BLaER1 (cell line): ENCODE results near the gene MECP2.

Experiments
- H3K27ac ChIP-seq: shearing (Covaris generic); formaldehyde crosslinking; 2 replicates; pipeline ENCODE4 v1.8.1; 2022
- H3K27me3 ChIP-seq: shearing (Covaris generic); formaldehyde crosslinking; 2 replicates; pipeline ENCODE4 v1.8.1; 2022
- H3K36me3 ChIP-seq: shearing (Covaris generic); formaldehyde crosslinking; 2 replicates; pipeline ENCODE4 v1.8.1; 2022
- H3K4me1 ChIP-seq: shearing (Covaris generic); formaldehyde crosslinking; 2 replicates; pipeline ENCODE4 v1.8.1; 2022
- H3K4me2 ChIP-seq: shearing (Covaris generic); formaldehyde crosslinking; 2 replicates; pipeline ENCODE4 v1.8.1; 2022
- H3K4me3 ChIP-seq: shearing (Covaris generic); formaldehyde crosslinking; 2 replicates; pipeline ENCODE4 v1.8.1; 2022
- H3K9ac ChIP-seq: shearing (Covaris generic); formaldehyde crosslinking; 2 replicates; pipeline ENCODE4 v1.8.1; 2022
- H3K9me3 ChIP-seq: shearing (Covaris generic); formaldehyde crosslinking; 2 replicates; pipeline ENCODE4 v1.8.1; 2022
- H4K20me1 ChIP-seq: shearing (Covaris generic); formaldehyde crosslinking; 2 replicates; pipeline ENCODE4 v1.8.1; 2022
- Cebpa-rat ChIP-seq: shearing (Covaris generic); IDR thresholded peaks from 2 replicates; pipeline ENCODE4 v1.8.1; 2022

The MECP2 gene

DNA sequence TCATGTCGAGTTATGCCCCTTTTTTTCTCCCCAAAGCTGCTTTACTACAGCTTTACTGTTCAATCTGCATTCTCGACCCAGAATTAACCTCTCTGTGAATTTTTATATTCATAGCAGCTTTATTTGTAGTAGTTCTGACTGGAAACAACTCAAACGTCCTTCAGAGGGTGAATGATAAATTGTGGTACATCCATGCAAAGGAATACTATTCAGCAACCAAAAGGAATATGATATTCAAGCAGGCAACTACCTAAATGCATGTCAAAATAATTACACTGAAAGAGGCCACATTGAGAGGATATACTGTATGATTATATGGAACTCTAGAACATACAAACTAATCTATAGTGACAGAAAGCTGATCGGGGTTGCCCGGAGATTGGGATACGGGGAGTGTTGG is 20.0 kb upstream of the MECP2 start:
- H3K36me3 ChIP-seq: no peaks in the 10 kb centered on the region

DNA sequence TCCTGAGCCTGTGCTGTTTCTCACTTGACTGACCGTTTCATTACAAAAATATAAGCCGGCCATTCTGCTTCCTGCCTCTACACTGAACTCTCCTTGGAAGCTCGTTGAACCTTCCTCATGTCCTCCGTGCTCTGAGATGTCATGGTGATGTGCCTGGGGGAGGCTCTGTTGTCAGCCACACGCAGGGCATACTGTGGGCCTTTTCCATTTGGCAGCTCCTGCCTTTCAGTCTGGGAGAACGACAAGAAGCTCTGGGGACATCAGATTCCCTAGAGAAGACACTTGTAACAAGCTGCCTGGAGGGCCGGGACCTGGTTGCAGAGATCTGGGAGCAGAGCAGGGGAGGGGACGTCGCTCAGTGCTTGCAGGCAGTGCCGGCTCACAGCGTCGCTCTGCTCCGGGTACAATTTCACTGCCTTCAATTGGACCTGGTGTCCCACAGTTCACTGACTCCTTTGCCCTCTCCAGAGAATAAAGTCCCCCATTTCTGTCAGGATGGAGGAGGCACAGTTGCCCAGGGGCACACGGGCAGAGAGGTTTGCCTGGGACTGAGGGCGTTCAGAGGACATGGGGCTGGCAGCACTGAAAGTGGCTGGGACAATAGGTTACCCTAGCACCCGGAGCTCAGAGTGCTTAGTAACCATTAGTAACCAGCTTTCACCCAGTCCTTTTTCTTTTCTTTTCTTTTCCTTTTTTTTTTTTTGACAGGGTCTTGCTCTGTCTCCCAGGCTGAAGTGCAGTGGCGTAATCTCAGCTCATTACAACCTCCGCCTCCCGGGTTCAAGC is 19.1 kb upstream of the MECP2 start:
- peaks cover 18% of the 10 kb centered on the region for H3K4me1 ChIP-seq
- H3K9me3 ChIP-seq: peaks cover 26% of the 10 kb centered on the region
- H4K20me1 ChIP-seq: peaks cover 11% of the 10 kb centered on the region; the same call in 1 of the 2 replicates
- no peak overlapping the region for H3K9ac ChIP-seq
- peaks cover 88% of the 10 kb centered on the region for H3K27me3 ChIP-seq
- TF ChIP-seq Cebpa-rat: no peak
- no peak overlapping the region for H3K4me3 ChIP-seq
- H3K27ac ChIP-seq: no peak overlapping the region
- H3K36me3 ChIP-seq: no peaks in the 10 kb centered on the region
- peak overlapping the region; percentile 44 for H3K4me2 ChIP-seq

More for the DNA sequence above, 20.0 kb upstream of the MECP2 start:
- Histone ChIP-seq H4K20me1 (peaks cover 11% of the 10 kb centered on the region; the same call in 1 of the 2 replicates), H3K9me3 (peaks cover 26% of the 10 kb centered on the region), H3K4me1 (peaks cover 27% of the 10 kb centered on the region), H3K4me2 (peak overlapping the region; percentile 44; the same call in 1 of the 2 replicates), H3K27me3 (peaks cover 88% of the 10 kb centered on the region), H3K9ac (no peak overlapping the region), H3K27ac (no peak overlapping the region), H3K4me3 (no peak overlapping the region)
- TF ChIP-seq Cebpa-rat: no peak

DNA sequence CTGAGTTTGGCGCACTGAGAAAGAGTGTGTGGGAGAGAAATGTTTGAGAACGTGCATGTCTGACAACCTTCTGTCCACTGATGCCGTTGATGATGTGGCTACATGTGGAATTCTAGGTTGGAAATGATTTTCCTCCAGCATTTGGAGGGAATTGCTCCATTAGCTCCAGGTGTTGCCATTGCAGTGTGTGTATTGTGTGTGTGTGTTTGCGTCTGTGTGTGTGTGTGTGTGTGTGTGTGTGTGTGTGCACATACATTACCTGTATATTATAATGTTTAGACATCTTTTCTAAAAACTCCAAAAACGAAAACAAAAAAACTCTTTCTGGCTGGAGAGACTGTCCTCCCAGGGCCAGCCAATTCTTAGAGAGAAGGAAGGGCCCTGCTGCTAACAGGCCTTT is 18.2 kb upstream of the MECP2 start:
- Histone ChIP-seq H3K36me3 (no peaks in the 10 kb centered on the region), H3K4me2 (no peak overlapping the region), H3K9me3 (peaks cover 24% of the 10 kb centered on the region), H3K27me3 (peaks cover 89% of the 10 kb centered on the region), H3K9ac (no peak overlapping the region), H4K20me1 (peaks cover 11% of the 10 kb centered on the region; the same call in 1 of the 2 replicates), H3K27ac (no peak overlapping the region), H3K4me1 (peaks cover 13% of the 10 kb centered on the region), H3K4me3 (no peak overlapping the region)
- TF ChIP-seq Cebpa-rat: no peak

DNA sequence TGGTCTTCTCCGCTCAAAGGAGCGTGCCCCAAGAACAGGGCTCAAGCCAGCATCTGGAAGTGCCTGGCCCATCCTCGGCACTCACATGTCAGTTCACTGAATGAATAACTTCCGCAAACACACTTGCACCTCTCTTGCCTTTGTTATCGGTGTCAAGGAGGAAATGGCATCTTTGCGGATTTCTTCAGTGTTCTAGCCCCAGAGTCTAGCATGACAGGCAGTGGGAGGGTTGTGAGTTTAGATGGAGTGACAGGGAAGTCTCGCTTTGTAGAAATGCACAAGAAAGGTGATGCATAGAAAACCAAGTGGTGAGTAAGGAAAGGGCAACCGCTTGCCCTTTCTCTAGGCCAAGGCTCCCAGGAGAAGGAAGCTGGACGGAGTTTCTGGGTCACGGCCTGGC is 17.6 kb upstream of the MECP2 start:
- no peak for TF ChIP-seq Cebpa-rat
- H3K27ac ChIP-seq: no peak overlapping the region
- no peak overlapping the region for H3K4me3 ChIP-seq
- H3K9ac ChIP-seq: no peak overlapping the region
- H3K4me2 ChIP-seq: no peak overlapping the region
- peaks cover 18% of the 10 kb centered on the region for H3K9me3 ChIP-seq
- no peaks in the 10 kb centered on the region for H3K36me3 ChIP-seq
- H3K27me3 ChIP-seq: peaks cover 91% of the 10 kb centered on the region
- H4K20me1 ChIP-seq: peaks cover 11% of the 10 kb centered on the region; the same call in 1 of the 2 replicates
- H3K4me1 ChIP-seq: peaks cover 13% of the 10 kb centered on the region

DNA sequence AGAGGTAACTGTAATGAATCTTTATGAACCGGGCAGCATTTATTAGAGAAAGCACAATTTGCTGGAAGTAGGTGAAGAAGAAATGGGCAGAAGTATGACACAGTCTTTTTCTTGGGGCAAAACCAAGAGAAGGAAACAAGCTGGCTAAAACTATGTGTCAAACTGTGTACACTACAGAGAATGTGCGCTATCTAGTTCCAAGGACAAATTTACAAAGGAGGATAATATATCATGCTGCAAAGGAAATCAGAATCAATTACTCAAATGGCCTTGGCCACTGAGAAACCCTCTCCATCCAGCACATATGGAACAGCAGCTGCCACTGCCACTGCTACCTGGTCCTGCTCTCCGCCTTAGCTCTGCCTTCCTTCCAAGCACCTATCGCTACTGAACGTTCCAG is 17.1 kb upstream of the MECP2 start:
- H3K27ac ChIP-seq: no peak overlapping the region
- H3K27me3 ChIP-seq: peaks cover 92% of the 10 kb centered on the region
- H3K9me3 ChIP-seq: peaks cover 14% of the 10 kb centered on the region
- H3K4me1 ChIP-seq: peaks cover 13% of the 10 kb centered on the region
- H4K20me1 ChIP-seq: peaks cover 11% of the 10 kb centered on the region; the same call in 1 of the 2 replicates
- no peak overlapping the region for H3K4me3 ChIP-seq
- no peak overlapping the region for H3K9ac ChIP-seq
- H3K4me2 ChIP-seq: no peak overlapping the region
- H3K36me3 ChIP-seq: no peaks in the 10 kb centered on the region
- no peak for TF ChIP-seq Cebpa-rat

DNA sequence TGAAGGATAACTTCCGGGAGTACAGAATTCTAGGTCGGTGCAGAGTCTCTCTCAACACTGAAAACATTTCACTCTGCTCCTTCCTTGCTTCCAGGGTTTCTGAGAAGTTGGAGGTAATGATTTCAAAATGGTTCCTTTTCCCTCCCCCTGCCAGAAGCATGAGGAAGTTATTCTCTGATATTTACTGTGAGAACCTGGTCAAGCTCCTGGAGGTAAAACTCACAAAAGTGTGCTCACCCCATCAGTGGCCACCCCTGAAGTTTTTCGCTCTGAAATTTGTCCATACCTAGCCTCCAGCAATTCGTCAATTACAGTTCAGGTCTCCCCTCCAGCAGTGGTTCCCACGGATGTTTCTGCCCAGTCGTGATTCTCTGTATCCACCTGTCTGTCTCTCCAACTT is 16.2 kb upstream of the MECP2 start:
- peaks cover 11% of the 10 kb centered on the region; the same call in 1 of the 2 replicates for H4K20me1 ChIP-seq
- no peak for TF ChIP-seq Cebpa-rat
- H3K9ac ChIP-seq: no peak overlapping the region
- H3K4me1 ChIP-seq: peaks cover 13% of the 10 kb centered on the region
- no peak overlapping the region for H3K4me2 ChIP-seq
- no peaks in the 10 kb centered on the region for H3K36me3 ChIP-seq
- no peak overlapping the region for H3K27ac ChIP-seq
- H3K9me3 ChIP-seq: peaks cover 16% of the 10 kb centered on the region
- peaks cover 95% of the 10 kb centered on the region for H3K27me3 ChIP-seq
- no peak overlapping the region for H3K4me3 ChIP-seq

DNA sequence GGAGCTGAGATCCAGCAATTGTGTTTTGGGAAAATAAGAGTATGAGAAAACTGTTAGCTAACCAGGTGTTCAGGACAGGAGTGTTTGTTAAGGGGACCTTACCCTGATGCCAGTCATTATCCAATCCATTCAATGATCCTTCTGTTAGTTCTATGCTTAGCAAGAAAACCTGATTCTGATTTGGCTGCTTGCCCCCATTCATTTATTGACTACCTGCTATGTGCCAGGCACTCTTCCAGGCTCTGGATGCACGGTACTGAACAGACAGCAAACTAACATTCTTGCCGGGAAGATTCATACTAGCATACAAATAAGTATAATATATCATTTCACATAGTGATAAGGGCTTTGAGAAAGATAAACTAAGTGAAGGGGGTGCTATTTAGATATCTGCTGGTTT is 1.0 kb upstream of the MECP2 start:
- H3K4me2 ChIP-seq: peak overlapping the region; percentile 70

DNA sequence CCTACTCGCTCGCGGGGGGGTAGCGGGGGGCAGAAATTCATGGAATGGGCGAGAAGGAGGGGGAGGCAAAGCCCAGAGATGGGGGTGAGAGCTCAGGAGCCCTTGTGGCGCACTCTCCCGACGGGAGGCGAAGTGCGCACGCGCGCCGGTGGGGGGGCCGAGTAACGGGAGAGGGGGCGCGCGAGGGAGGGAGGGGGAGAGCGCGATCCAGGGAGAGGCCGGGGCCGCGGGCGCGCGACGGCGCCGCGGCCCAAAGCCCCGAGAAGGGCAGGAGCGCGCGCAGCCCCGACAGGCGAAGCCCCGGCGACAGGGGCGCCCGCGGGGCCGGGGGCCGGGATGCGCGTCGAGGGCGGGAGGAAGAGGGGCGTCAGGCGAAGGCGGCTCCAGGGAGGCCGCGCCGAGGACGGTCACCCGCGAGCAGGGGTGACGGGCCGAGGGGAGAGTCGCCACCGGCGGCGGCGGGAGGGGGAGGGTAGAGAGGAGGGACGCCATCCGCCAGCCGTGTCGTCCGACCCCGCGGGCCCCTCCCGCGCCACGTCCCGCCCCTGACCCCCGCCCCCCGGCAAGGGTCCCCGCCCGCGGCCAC is 421 bp downstream of the MECP2 start:
- TF ChIP-seq Cebpa-rat: no peak
- H3K9ac ChIP-seq: peak overlapping the region; percentile 86
- peaks cover 72% of the 10 kb centered on the region for H3K27me3 ChIP-seq
- H3K4me3 ChIP-seq: peak overlapping the region; percentile 71
- H3K9me3 ChIP-seq: peaks cover 15% of the 10 kb centered on the region; the same call in 1 of the 2 replicates
- H4K20me1 ChIP-seq: peaks cover 47% of the 10 kb centered on the region
- no peaks in the 10 kb centered on the region for H3K36me3 ChIP-seq
- H3K27ac ChIP-seq: peak overlapping the region; percentile 94
- peak overlapping the region; percentile 69 for H3K4me2 ChIP-seq
- peaks cover 43% of the 10 kb centered on the region for H3K4me1 ChIP-seq

More for the DNA sequence above, 1.0 kb upstream of the MECP2 start:
- Histone ChIP-seq H3K4me3 (no peak overlapping the region), H4K20me1 (peaks cover 32% of the 10 kb centered on the region), H3K9ac (no peak overlapping the region), H3K4me1 (peaks cover 33% of the 10 kb centered on the region), H3K27ac (no peak overlapping the region), H3K36me3 (no peaks in the 10 kb centered on the region), H3K27me3 (peaks cover 73% of the 10 kb centered on the region), H3K9me3 (peaks cover 15% of the 10 kb centered on the region; the same call in 1 of the 2 replicates)
- TF ChIP-seq Cebpa-rat: no peak

DNA sequence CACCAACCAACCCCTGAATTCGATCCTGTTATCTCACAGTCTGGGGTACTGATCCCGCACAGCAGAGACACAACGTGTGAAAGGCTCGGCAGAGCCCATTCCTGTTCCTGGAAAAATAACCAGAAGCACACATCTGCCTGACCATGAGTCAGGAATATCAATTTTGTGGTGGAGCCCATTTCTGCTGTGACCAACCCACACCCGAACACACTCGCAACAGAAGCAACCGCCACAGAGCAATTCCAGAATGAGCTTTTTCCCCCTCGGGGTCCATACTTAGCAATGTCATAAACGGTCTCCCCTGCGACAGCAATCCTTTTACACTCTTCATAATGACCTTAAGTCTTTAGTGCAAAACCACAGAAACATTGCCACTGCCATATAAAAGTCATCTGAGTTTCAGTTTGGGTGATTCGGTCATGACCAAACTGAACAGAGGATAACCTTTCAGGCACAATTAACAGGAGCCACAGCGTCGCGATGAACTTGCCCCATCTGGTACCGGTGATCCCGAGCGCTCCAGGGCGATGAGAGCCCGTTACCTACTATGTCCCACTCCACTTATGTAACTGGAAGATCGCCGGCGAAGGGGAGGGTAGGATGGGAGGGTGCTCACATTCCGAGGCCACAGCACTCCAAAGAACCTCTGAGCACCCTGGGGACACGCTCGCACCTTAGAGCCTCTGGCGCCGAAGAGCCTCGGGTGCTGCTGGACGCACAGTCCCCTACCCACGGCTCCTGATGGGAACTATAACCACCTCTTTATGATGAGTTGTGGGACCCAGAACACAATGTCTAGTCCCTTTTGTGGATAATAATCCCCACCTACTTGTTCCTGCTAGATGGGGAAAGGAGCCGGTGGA is 1.1 kb downstream of the MECP2 start:
- Histone ChIP-seq H3K9me3 (peaks cover 15% of the 10 kb centered on the region; the same call in 1 of the 2 replicates), H4K20me1 (peaks cover 54% of the 10 kb centered on the region), H3K4me1 (peaks cover 43% of the 10 kb centered on the region), H3K36me3 (peaks cover 5% of the 10 kb centered on the region; the same call in 1 of the 2 replicates), H3K27me3 (peaks cover 73% of the 10 kb centered on the region), H3K9ac (peak overlapping the region; percentile 86), H3K4me2 (peak overlapping the region; percentile 69), H3K4me3 (peak overlapping the region; percentile 71), H3K27ac (peak overlapping the region; percentile 94)
- no peak for TF ChIP-seq Cebpa-rat
